ENCODE data around the gene NEO1.

The NEO1 gene

GRCh38 chr15:73134196-73134595 is 81.9 kb downstream of the NEO1 start:
- H3K4me3 ChIP-seq (replicated peaks; ENCODE audit: insufficient read depth, low read length): no peak overlapping the region
- TF ChIP-seq CTCF (IDR thresholded peaks at IDR 0.05; ENCODE audit: insufficient read depth, low read length) (no peak), SPI1 (IDR thresholded peaks at IDR 0.05; ENCODE audit: borderline replicate concordance, low read depth) (no peak)
- H3K27ac ChIP-seq (replicated peaks): no peak overlapping the region
- DNase-seq (ENCODE audit: low read depth in 1 of 2, low spot score in 1 of 2): no peak
- H3K27me3 ChIP-seq (ENCODE audit: insufficient read depth, poor library complexity, severe bottlenecking): no peaks in the 10 kb centered on the region

GRCh38 chr15:73139041-73139743 is 86.9 kb downstream of the NEO1 start:
- no peak for DNase-seq (ENCODE audit: low read depth in 1 of 2, low spot score in 1 of 2)
- Histone ChIP-seq H3K4me3 (replicated peaks; ENCODE audit: insufficient read depth, low read length) (no peak overlapping the region), H3K27me3 (ENCODE audit: insufficient read depth, poor library complexity, severe bottlenecking) (no peaks in the 10 kb centered on the region), H3K27ac (replicated peaks) (no peak overlapping the region)
- no peak for TF ChIP-seq GABPA (IDR thresholded peaks at IDR 0.05; ENCODE audit: low read depth)
- no peak for TF ChIP-seq CTCF (IDR thresholded peaks at IDR 0.05; ENCODE audit: insufficient read depth, low read length)
- TF ChIP-seq POLR2AphosphoS5 (IDR thresholded peaks at IDR 0.05; ENCODE audit: low read depth): no peak
- no peak for TF ChIP-seq SPI1 (IDR thresholded peaks at IDR 0.05; ENCODE audit: borderline replicate concordance, low read depth)
- TF ChIP-seq REST (IDR thresholded peaks at IDR 0.05; ENCODE audit: insufficient replicate concordance, low read depth): no peak

- Histone ChIP-seq H3K27ac (replicated peaks) (no peak overlapping the region), H3K4me3 (replicated peaks; ENCODE audit: insufficient read depth, low read length) (no peak overlapping the region), H3K27me3 (ENCODE audit: insufficient read depth, poor library complexity, severe bottlenecking) (peaks cover 3% of the 10 kb centered on the region)
- TF ChIP-seq SPI1 (IDR thresholded peaks at IDR 0.05; ENCODE audit: borderline replicate concordance, low read depth) (no peak), GABPA (IDR thresholded peaks at IDR 0.05; ENCODE audit: low read depth) (no peak), POLR2AphosphoS5 (IDR thresholded peaks at IDR 0.05; ENCODE audit: low read depth) (no peak), CTCF (IDR thresholded peaks at IDR 0.05; ENCODE audit: insufficient read depth, low read length) (no peak), REST (IDR thresholded peaks at IDR 0.05; ENCODE audit: insufficient replicate concordance, low read depth) (no peak)
- no peak for DNase-seq (ENCODE audit: low read depth in 1 of 2, low spot score in 1 of 2)
Measured at GRCh38 chr15:73139744-73140553, 87.7 kb downstream of the NEO1 start.
